Gastroesophageal sphincter (tissue), 3 donors: Measurements from ENCODE around the gene ACTN1.

Source experiments
- POLR2AphosphoS5 ChIP-seq: sonication (generic); formaldehyde crosslinking; IDR thresholded peaks from one replicate; pipeline ENCODE4 v1.6.1; 2017; ENCODE audit warnings: antibody characterized with exemption
- TF ChIP-seq, protein P1 (sequence below), 4 experiments: fragments of 200-600 bp in 2 of 4; fragments of 450-650 bp in 2 of 4; sonication (generic) in 1 of 4; IDR thresholded peaks; one replicate each; pipeline ENCODE4 v1.5.1; 2017 to 2019; ENCODE audit warnings: antibody characterized with exemption in 4 of 4, mild to moderate bottlenecking in 2 of 4, moderate library complexity in 2 of 4

DNA sequence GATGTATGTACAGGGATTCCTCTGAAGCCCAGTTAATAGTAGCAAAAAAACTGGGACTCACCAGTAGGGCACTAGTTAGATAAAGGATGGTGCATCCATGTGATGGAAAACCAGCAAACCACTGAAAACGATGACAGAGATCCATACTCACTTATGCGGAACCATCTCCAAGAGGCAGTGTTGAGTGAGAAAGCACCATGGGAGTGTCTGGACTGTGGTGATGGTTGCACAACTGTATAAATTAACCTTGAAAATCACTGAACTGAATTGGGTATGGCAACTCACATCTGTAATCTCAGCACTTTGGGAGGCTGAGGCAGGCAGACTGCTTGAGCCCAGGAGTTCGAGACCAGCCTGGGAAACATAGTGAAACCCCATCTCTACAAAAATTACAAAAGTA, 132.6 kb downstream of the ACTN1 start:
- TF ChIP-seq, protein P1, sequence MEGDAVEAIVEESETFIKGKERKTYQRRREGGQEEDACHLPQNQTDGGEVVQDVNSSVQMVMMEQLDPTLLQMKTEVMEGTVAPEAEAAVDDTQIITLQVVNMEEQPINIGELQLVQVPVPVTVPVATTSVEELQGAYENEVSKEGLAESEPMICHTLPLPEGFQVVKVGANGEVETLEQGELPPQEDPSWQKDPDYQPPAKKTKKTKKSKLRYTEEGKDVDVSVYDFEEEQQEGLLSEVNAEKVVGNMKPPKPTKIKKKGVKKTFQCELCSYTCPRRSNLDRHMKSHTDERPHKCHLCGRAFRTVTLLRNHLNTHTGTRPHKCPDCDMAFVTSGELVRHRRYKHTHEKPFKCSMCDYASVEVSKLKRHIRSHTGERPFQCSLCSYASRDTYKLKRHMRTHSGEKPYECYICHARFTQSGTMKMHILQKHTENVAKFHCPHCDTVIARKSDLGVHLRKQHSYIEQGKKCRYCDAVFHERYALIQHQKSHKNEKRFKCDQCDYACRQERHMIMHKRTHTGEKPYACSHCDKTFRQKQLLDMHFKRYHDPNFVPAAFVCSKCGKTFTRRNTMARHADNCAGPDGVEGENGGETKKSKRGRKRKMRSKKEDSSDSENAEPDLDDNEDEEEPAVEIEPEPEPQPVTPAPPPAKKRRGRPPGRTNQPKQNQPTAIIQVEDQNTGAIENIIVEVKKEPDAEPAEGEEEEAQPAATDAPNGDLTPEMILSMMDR (IDR thresholded peaks at IDR 0.05): no peak
- TF ChIP-seq POLR2AphosphoS5: no peak
